Karpas-422 (cell line): ENCODE measurements around the gene ANKZF1. TPM values are rescaled to one million over a fixed set of nuclear protein-coding genes. Genes with fewer than 3 reads are reported as not detected.

Source experiments
- DNase-seq: peaks from one replicate; pipeline ENCODE4 v3.0.0-alpha.2; 2015
- H2AFZ ChIP-seq: fragments of 200-600 bp; sonication (generic); 2 replicates; pipeline ENCODE4 v1.6.1; 2014; ENCODE audit warnings: antibody characterized with exemption, low read length, mixed read lengths
- H3K27ac ChIP-seq: fragments of 200-600 bp; sonication (generic); 2 replicates; pipeline ENCODE4 v1.5.1; 2014; ENCODE audit warnings: mild to moderate bottlenecking, low read length, moderate library complexity
- H3K27me3 ChIP-seq: fragments of 200-600 bp; sonication (generic); 2 replicates; pipeline ENCODE4 v1.6.1; 2014; ENCODE audit warnings: low read length, mixed read lengths
- H3K36me3 ChIP-seq: fragments of 200-600 bp; sonication (generic); 2 replicates; pipeline ENCODE4 v1.6.1; 2014; ENCODE audit warnings: low read length, mixed read lengths; ENCODE audit not compliant: insufficient read depth
- H3K4me1 ChIP-seq: fragments of 200-600 bp; sonication (generic); 2 replicates; pipeline ENCODE4 v1.6.1; 2014; ENCODE audit warnings: mild to moderate bottlenecking, low read length, mixed read lengths
- H3K4me2 ChIP-seq: fragments of 200-600 bp; sonication (generic); 2 replicates; pipeline ENCODE4 v1.6.1; 2014; ENCODE audit warnings: low read length, low read depth, mild to moderate bottlenecking; ENCODE audit not compliant: poor library complexity, severe bottlenecking
- H3K4me3 ChIP-seq: fragments of 200-600 bp; sonication (generic); 2 replicates; pipeline ENCODE4 v1.5.1; 2014; ENCODE audit warnings: mild to moderate bottlenecking, antibody characterized with exemption, low read length, mixed read lengths
- H3K79me2 ChIP-seq: fragments of 200-600 bp; sonication (generic); 2 replicates; pipeline ENCODE4 v1.6.1; 2014; ENCODE audit warnings: mild to moderate bottlenecking, low read length, mixed read lengths
- H3K9ac ChIP-seq: fragments of 200-600 bp; sonication (generic); 2 replicates; pipeline ENCODE4 v1.6.0; 2014; ENCODE audit warnings: low read length
- H3K9me2 ChIP-seq: fragments of 200-600 bp; sonication (generic), shearing (Covaris generic); replicated peaks from 2 replicates; pipeline ENCODE4 v1.6.0; 2014; ENCODE audit warnings: mild to moderate bottlenecking, low read length, moderate library complexity; ENCODE audit not compliant: insufficient read depth
- H3K9me3 ChIP-seq: fragments of 300-700, 200-600 bp; sonication (generic); 2 replicates; pipeline ENCODE4 v1.6.1; 2014; ENCODE audit warnings: low read length, mixed read lengths
- H4K20me1 ChIP-seq: fragments of 200-600 bp; sonication (generic); 2 replicates; pipeline ENCODE4 v1.6.1; 2014; ENCODE audit warnings: mild to moderate bottlenecking, antibody characterized with exemption, low read length, low read depth; ENCODE audit not compliant: insufficient read depth
- total RNA-seq: library from RNA; depleted of rRNA; stranded (reverse); fragments of >200 nt; shearing (Covaris generic); gene quantifications from 2 replicates; pipeline ENCODE4 v1.2.3, GENCODE V29; 2014; ENCODE audit warnings: low replicate concordance

The ANKZF1 gene
- total RNA-seq, 1 experiment from 2014 or later = 159 TPM

GRCh38 chr2:219213026-219213415 lies 16.6 kb upstream of the ANKZF1 start:
- H3K4me2 ChIP-seq = no peak overlapping the region
- peaks cover 15% of the 10 kb centered on the region for H3K4me1 ChIP-seq
- peak; percentile 6 for DNase-seq
- no peak overlapping the region for H3K27ac ChIP-seq
- no peak overlapping the region for H2AFZ ChIP-seq
- H3K36me3 ChIP-seq = peaks cover 31% of the 10 kb centered on the region
- no peaks in the 10 kb centered on the region for H3K9me3 ChIP-seq
- H3K9me2 ChIP-seq = no peaks in the 10 kb centered on the region
- H3K9ac ChIP-seq = no peak overlapping the region
- no peaks in the 10 kb centered on the region for H4K20me1 ChIP-seq
- no peaks in the 10 kb centered on the region for H3K27me3 ChIP-seq
- H3K79me2 ChIP-seq = peaks cover 22% of the 10 kb centered on the region
- H3K4me3 ChIP-seq = no peak overlapping the region

GRCh38 chr2:219213486-219214071 lies 16.0 kb upstream of the ANKZF1 start:
- H3K27ac ChIP-seq = no peak overlapping the region
- H3K4me1 ChIP-seq = peaks cover 20% of the 10 kb centered on the region
- H3K27me3 ChIP-seq = no peaks in the 10 kb centered on the region
- DNase-seq = peak; percentile 16
- H3K9me2 ChIP-seq = no peaks in the 10 kb centered on the region
- no peak overlapping the region for H3K4me2 ChIP-seq
- no peak overlapping the region for H3K9ac ChIP-seq
- no peak overlapping the region for H2AFZ ChIP-seq
- peaks cover 27% of the 10 kb centered on the region for H3K79me2 ChIP-seq
- no peaks in the 10 kb centered on the region for H3K9me3 ChIP-seq
- no peaks in the 10 kb centered on the region for H4K20me1 ChIP-seq
- H3K36me3 ChIP-seq = peaks cover 27% of the 10 kb centered on the region
- H3K4me3 ChIP-seq = no peak overlapping the region

- Histone ChIP-seq H3K27me3 (no peaks in the 10 kb centered on the region), H3K9ac (no peak overlapping the region), H3K36me3 (peaks cover 23% of the 10 kb centered on the region), H3K9me3 (no peaks in the 10 kb centered on the region), H3K27ac (no peak overlapping the region), H3K4me2 (no peak overlapping the region), H3K79me2 (peaks cover 27% of the 10 kb centered on the region), H2AFZ (no peak overlapping the region), H3K9me2 (no peaks in the 10 kb centered on the region), H3K4me3 (no peak overlapping the region), H4K20me1 (no peaks in the 10 kb centered on the region), H3K4me1 (peaks cover 24% of the 10 kb centered on the region)
- no peak for DNase-seq
Observed at GRCh38 chr2:219214141-219214540, 15.5 kb upstream of the ANKZF1 start.

GRCh38 chr2:219214786-219215185 lies 14.8 kb upstream of the ANKZF1 start:
- Histone ChIP-seq H4K20me1 (no peaks in the 10 kb centered on the region), H2AFZ (no peak overlapping the region), H3K9me2 (no peaks in the 10 kb centered on the region), H3K4me2 (no peak overlapping the region), H3K4me1 (peaks cover 26% of the 10 kb centered on the region), H3K9me3 (no peaks in the 10 kb centered on the region), H3K4me3 (no peak overlapping the region), H3K9ac (no peak overlapping the region), H3K27me3 (no peaks in the 10 kb centered on the region), H3K27ac (no peak overlapping the region), H3K79me2 (peaks cover 27% of the 10 kb centered on the region), H3K36me3 (peaks cover 28% of the 10 kb centered on the region)
- no peak for DNase-seq

- Histone ChIP-seq H4K20me1 (no peaks in the 10 kb centered on the region), H3K9me2 (no peaks in the 10 kb centered on the region), H3K4me2 (no peak overlapping the region), H3K27ac (no peak overlapping the region), H3K9me3 (no peaks in the 10 kb centered on the region), H3K36me3 (peaks cover 28% of the 10 kb centered on the region), H2AFZ (no peak overlapping the region), H3K4me3 (no peak overlapping the region), H3K27me3 (no peaks in the 10 kb centered on the region), H3K79me2 (peaks cover 27% of the 10 kb centered on the region), H3K4me1 (peaks cover 26% of the 10 kb centered on the region), H3K9ac (no peak overlapping the region)
- no peak for DNase-seq
Observed at GRCh38 chr2:219215871-219216534, 13.6 kb upstream of the ANKZF1 start.

- H3K9me3 ChIP-seq = no peaks in the 10 kb centered on the region
- no peaks in the 10 kb centered on the region for H3K9me2 ChIP-seq
- H3K79me2 ChIP-seq = peaks cover 27% of the 10 kb centered on the region
- no peak overlapping the region for H3K4me3 ChIP-seq
- no peak for DNase-seq
- H3K36me3 ChIP-seq = peaks cover 28% of the 10 kb centered on the region
- no peak overlapping the region for H2AFZ ChIP-seq
- no peak overlapping the region for H3K27ac ChIP-seq
- no peak overlapping the region for H3K9ac ChIP-seq
- no peak overlapping the region for H3K4me2 ChIP-seq
- peaks cover 26% of the 10 kb centered on the region for H3K4me1 ChIP-seq
- no peaks in the 10 kb centered on the region for H3K27me3 ChIP-seq
- no peaks in the 10 kb centered on the region for H4K20me1 ChIP-seq
Observed at GRCh38 chr2:219216535-219216915, 13.1 kb upstream of the ANKZF1 start.

- Histone ChIP-seq H3K4me2 (peak overlapping the region; percentile 82), H2AFZ (no peak overlapping the region), H3K9me2 (no peaks in the 10 kb centered on the region), H3K4me3 (peak overlapping the region; percentile 75), H3K9me3 (no peaks in the 10 kb centered on the region), H3K79me2 (peaks cover 27% of the 10 kb centered on the region), H3K9ac (peak overlapping the region; percentile 80), H3K4me1 (peaks cover 26% of the 10 kb centered on the region), H3K36me3 (peaks cover 24% of the 10 kb centered on the region; the same call in 1 of the 2 replicates), H4K20me1 (no peaks in the 10 kb centered on the region), H3K27me3 (no peaks in the 10 kb centered on the region), H3K27ac (peak overlapping the region; percentile 51; the same call in 1 of the 2 replicates)
- no peak for DNase-seq
Observed at GRCh38 chr2:219218217-219218731, 11.3 kb upstream of the ANKZF1 start.
